HG03342 (cell line): ENCODE data around the gene LRBA.
"Not testable (repeated sequence)": the region's sequence is repeated elsewhere in the genome, so short reads cannot be mapped to it uniquely, and the experiment has no call there.

Source experiments
- ATAC-seq: cut with Tn5 transposase; IDR thresholded peaks from one replicate; pipeline ENCODE4 v1.9.1; 2021; ENCODE audit warnings: mild to moderate bottlenecking, moderate library complexity; ENCODE audit not compliant: unreplicated experiment

LRBA gene

DNA sequence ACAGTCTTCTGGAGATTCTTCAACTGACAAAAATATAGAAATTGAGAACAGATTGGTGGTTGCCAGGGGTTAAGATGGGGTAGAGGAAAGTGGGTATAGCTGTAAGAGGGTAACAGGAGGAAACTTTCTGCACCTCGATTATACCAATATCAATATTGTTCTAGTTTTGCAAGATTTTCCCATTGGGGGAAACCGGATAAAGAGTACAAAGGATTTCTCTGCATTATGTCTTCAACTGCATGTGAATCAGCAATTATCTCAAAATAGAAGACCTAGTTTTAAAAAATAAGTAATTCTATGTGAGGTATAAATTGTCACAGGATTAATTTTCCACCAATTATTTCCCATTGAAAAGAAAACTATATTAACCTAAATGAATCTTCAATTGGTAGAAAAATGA, 65.7 kb downstream of the LRBA start:
- no peak for ATAC-seq

DNA sequence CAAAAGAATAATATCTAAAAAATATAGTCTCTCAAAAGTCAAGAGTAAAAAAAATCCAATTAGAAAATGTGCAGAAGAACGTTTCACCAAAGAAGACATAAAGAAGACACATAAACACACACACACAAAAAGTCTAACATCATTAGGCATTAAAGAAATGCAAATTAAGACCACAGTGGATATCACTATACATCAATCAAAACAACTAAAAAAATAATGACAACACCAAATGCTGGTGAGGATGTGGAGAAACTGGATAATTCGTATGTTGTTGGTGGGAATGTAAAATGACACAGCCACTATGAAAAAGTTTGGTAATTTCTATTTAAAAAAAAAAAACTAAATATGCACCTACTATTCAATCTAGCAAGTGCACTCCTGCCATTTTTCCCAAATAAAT, 66.4 kb downstream of the LRBA start:
- ATAC-seq, result no peak

DNA sequence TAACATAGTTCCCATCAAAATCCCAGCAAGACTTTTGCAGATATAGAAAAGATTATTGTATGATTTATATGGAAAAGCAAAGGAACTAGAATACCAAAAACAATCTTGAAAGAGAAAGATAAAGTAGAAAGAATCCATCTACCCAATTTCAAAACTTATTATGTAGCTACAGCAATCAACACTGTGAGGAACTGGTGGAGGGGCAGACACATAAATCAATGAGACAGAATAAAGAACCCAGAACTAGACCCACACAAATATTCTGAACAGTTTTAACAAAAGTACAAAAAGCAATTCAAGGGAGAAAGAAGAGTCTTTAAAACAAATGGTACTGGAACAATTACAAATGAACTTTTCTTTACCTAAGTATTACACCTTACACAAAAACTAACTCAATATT, 67.0 kb downstream of the LRBA start:
- ATAC-seq, result no peak

DNA sequence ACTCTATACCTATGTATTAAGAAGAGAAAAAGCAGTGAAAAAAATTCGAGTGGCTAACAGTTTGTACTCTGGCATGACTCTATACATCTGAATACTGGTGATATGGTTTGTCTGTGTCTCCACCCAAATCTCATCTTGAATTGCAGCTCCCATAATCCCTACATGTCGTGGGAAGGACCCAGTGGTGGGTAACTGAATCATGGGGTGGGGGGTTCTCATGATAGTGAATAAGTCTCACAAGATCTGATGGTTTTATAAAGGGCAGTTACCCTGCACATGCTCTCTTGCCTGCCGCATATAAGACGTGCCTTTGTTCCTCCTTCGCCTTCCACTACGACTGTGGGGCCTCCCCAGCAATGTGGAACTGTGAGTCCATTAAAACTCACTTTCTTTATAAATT, 70.4 kb downstream of the LRBA start:
- ATAC-seq, result no peak

DNA sequence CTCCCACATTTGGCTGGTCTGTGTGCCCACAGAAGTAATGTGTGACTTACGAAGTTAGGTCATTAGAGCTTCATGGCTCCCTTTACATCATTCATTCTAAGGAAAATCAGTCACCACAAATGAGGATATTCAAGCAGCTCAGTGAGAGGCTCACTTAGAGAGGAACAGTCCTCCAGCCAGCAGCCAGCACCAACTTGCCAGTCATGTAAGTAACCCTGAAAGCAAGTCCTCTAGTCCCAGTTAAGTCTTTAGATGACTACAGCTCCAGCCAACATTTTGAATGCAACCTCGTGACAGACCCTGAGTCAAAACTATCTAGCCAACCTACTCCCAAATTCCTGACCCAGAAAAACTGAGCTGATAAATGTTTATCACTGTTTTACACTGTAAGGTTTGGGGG, 71.3 kb downstream of the LRBA start:
- no peak for ATAC-seq

DNA sequence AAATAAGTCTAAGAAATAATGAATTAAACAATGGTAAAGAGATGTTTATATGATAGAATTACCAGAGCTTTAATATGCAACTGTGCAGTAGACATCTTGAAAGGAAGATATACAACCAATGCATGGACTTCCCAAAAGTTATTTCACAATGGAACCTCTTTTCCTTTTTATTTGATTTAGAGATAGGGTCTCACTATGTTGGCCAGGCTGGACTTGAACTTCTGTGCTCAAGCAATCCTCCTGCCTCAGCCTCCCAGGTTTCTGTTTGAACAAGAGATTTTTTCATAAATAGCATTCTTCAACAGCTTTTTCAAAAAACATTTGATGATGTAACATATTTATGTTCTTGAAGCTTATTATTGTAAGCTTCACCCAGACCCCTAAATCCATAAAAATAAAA, 72.0 kb downstream of the LRBA start:
- no peak for ATAC-seq

DNA sequence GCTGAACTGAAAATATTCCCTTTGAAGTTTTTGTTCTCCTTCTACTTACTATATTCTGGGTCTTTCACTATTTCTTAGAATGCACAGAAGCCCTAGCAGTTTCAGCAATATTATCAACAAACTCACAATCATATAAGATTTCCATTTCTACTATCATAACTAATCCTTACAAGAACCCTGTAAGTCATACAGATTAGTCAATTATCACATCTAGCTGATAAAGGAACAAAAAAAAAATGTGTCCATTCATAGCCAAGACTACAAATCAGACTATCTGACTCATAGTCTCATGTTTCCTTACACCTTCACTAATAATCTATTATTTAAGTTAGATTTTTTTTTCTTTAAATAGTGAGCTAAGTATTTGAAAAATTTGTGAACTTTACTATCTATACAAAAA, 72.5 kb downstream of the LRBA start:
- no peak for ATAC-seq

DNA sequence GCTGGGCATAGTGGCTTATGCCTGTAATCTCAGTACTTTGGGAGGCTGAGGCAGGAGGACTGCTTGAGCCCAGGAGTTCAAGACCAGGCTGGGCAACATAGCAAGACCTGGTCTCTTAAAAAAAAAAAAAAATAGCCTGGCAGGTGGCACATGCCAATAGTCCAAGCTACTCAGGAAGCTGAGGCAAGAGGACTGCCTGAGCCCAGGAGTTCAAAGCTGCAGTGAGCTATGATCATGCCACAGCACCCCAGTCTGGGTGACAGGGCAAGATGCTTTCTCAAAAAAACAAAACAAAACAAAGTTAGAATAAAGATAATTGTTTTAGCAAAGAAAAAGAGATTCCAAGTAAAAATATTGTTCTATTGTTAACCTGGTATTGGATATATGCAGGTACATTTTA, 75.0 kb downstream of the LRBA start:
- ATAC-seq, result no peak

DNA sequence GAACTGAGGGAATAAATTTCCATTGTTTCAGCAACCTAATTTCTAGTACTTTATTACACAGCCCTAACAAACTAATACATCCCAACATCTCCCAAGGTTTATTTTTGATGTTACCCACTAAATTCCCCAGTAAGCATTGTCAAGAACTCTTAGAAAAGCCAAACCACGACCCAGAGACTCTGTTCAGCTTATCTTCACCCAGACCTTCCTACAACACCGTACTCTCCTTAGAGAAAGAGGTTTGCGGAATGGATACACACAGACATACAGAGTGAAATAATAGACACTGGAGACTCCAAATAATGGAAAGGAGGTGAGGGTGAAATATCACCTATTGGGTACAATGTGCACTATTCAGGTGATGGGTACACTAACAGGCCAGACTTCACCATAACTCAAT, 75.6 kb downstream of the LRBA start:
- no peak for ATAC-seq

DNA sequence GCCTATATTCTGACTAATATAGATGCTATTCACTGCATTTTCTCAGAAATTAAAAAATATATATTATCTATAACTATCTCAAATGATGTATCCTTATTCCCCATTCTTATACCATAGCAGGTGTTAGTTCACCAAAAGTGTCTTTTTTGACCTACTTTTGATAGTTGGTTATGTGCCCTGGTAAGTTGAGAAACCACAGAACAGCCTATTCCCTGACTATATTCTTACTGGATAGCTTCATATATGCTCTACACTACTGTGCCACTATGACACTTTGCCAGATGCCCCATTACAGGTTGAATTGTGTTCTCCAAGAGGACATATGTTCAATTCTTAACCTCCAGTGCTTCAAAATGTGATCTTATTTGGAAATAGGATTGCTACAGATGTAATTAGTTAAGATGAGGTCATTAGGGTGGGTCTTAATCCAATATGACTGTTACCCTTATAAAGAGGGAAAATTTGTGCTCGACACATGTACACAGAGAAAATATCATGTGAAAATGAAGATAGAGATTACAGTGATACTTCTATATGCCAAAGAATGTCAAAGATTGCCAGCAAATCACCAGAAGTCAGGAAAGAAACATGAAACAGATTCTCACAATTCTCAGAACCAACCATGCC, 76.1 kb downstream of the LRBA start:
- ATAC-seq, result no peak

DNA sequence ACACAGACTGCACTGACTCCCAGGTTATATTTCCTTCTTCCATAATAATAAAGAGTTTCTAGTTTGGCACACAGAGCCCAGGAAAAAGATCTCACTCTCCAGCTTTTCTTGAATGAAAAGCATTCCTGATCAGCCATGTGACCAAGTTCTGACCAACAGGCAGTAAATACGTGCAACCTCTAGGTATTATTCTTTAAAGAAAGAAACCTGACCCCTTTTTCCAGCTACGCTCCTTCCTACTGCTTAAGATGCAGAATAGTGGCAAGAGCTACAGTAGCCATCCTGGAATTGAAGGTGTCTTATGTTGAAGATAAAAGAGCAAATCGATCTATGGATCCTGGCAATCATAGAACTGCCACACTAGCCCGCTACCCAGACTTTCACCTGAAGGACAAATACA, 76.7 kb downstream of the LRBA start:
- ATAC-seq, result no peak

DNA sequence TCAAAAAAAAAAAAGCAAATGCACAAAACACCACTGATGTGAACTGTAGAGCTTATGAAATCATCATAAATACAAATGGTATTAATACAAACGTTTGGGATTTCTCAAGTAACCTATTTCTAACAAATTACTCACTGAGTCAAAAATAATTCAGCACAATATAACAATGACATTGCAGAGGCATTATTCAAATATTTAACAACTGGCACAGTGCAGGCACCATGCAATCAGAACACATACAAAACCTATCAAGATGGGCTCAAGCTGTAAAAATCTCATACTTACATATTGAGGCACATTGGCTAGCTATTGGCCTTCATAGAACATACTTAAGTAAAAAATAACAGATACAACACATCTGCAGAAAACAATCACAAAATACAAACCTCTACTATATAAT, 81.1 kb downstream of the LRBA start:
- ATAC-seq, result no peak

DNA sequence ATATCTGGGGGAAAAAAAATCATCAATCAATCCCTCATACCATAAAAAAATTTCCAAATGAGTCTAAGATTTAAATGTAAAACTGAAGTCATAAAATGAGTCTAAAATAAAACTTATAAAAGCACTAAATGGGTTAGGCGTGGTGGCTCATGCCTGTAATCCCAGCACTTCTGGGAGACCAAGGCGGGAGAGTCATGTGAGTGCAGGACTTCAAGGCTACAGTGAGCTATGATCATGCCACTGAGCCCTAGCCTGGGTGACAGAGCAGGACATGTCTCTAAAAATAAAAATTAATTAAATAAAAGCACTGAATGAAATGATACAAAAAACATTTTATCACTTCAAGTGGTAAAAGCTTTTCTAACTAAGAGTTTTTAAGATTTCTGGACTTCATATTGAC, 83.3 kb downstream of the LRBA start:
- ATAC-seq, result no peak

DNA sequence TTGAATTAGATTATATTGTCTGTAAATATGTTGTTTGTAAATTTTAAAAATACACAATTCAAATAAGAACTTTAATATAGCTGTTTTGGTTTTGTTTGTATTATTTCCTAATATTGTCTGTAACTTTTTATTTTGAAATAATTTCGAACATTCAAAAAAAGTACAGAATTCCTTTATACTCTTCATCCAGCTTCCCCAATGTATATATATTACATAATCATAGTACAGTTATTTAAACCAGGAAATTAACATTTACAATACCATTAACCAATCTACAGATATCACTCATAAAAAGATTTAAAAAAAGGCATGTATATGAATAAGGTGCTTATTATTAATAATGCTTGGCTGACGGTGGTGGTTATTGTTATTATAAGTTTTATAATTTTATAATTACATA, 84.1 kb downstream of the LRBA start:
- no peak for ATAC-seq

DNA sequence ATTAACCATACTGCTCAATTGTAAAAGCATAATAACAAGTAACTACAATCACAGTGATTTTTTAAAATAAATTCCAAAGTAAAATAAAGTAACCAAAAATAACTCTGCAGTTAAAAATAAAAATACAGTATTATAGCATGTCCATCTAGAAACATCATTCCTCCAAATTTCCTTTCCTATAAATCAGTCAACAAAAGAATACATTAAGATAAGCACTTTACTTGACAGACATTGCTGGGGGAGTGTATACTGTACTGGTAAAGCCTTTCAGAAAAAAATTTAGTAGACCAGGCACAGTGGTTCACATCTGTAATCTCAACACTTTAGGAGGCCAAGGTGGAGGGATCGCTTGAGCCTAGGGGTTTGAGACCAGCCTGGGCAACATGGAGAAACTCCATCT, 91.1 kb downstream of the LRBA start:
- no peak for ATAC-seq

DNA sequence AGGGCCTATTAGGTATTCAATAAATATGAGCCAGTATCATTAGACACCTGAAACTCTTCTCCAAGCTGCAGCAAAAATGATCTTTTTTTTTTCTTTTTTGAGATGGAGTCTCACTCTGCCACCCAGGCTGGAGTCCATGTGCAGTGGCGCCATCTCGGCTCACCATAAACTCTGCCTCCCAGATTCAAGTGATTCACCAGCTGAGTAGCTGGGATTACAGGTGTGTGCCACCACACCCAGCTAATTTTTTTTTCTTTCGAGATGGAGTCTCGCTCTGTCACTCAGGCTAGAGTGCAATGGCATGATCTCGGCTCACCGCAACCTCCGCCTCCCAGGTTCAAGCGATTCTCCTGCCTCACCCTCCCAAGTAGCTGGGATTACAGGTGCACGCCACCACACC, 93.6 kb downstream of the LRBA start:
- ATAC-seq, result not testable (repeated sequence)

DNA sequence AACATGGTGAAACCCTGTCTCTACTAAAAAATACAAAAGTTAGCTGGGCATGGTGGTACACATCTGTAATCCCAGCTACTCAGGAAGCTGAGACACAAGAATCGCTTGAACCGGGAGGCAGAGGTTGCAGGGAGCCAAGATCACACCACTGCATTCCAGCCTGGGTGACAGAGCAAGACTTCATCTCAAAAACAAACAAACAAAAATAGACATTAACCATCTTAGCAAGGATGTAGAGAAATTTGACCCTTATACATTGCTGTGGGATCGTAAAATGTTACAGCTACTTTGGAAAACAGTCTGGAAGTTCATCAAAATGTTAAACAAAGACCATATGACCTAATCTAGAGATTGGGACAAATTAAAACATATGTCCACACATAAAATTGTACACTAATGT, 96.5 kb downstream of the LRBA start:
- not testable (repeated sequence) for ATAC-seq

DNA sequence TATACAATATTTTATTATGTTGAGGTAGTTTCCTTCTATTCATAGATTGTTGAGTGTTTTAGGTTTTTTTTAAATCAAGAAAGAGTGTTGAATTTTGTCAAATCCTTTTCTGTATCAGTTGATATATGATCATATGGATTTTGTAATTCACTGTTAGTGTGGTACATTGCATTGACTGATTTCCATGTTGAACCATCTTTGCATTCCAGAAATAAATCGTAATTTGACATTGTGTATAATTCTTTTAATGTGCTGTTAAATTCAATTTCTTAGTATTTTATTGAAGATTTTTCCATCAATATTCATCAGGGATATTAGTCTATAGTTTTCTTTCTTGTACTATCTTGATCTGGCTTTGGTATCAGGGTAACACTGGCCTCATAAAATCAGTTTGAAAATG, 103.8 kb downstream of the LRBA start:
- no peak for ATAC-seq

DNA sequence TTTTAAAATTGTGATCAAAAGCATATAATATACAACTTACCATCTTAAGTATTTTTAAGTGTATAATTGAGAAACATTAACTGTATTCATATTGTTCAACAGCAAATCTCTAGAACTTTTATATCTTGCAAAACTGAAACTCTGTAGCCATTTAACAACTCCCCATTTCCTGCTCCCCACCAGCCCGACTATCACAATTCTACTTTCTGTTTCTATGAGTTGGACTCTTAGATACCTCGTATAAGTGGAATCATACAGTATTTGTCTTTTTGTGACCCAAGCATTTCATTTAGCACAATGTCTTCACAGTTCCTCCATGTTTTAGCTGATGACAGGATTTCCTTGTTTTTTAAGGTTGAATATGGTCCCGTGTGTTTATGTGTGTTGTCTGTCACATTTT, 106.0 kb downstream of the LRBA start:
- ATAC-seq, result no peak

DNA sequence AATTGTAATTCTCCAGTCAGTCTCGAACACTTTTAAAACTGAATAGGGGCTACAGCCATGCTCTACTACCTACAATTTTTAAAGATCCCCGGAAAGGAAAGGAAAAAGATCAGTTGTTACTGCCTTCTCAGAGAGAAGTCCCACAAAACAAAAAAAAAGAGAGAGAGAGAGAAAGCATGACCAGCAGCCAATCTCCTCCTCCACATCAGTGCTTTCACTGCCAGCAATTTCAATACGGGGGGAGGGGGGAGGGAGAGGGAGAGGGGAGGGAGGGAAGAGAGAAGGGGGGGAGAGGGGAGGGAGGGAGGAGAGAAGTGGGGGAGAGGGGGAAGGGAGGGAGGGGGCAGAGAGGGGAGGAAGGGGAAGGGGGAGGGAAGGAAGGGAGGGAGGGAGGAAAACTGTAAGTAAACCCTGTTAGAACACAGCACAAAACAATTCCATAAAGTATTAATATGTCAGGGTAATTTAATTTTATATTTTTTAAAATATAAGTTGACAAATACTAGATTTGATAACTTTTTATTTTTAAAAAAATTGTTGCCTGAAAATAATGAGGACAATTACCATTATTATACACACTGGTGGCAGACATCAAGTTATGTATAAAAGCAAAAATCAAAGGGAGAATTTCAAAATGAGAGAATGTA, 108.0 kb downstream of the LRBA start:
- no peak for ATAC-seq

DNA sequence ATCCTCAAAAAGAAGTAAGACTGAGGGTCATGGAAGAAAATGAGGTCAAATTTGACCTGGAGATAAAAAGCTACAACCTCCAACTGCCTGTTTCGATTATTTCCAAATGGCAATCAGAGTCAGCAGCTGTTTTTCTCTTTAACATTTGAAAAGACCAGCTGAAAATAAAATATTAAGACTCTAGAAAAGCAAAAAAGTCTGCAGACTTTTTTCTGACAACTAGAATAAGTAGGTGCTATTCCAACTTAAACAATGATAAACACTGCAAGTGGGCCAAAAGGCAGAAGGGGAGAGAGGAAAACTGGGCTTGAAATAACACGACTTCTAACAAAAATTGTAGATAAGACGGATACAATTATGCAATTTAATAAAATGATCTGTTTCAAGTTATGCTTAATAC, 110.4 kb downstream of the LRBA start:
- ATAC-seq, result no peak

DNA sequence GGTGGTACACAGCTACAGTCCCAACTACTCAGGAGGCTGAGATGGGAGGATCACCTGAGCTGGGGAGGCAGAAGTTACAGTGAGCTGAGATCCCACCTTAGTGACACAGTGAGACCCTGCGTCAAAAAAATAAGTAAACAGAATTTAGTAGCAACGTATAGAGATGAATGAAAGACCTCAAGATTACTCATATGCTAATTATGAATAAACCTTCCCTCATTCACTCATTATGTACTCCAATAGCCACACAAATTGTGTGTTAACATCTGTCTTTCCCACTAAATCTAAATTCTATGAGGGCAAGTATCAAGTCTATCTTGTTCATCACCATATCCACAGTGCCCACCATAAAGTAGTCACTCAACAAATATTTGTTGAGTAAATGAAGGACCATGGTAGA, 111.5 kb downstream of the LRBA start:
- no peak for ATAC-seq

DNA sequence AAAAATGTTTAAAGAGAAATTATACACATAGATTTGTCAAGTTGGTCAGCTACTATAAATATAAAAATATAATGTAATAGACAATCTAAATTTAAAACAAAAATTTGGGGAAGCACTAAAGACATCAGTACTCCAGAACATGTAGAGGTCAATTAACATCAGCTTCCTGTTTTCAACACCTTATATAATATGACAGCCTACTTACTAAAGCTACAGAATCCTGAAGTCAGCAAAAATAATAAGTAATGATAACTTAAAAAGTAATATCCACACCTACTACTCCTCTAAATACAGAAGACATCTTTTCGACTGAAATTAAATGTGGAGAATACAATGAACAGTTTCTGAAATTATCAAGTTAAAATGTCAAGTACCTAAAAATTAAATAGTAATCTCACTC, 118.6 kb downstream of the LRBA start:
- no peak for ATAC-seq
